Activated naive CD4-positive, alpha-beta T cell treated with anti-CD3 and anti-CD28 coated beads, Interleukin-2, amount 10 ng/mL, durations not matched to agents 7 days and 5 days (primary cell): ENCODE measurements around the gene CMSS1.

ENCODE experiments used
- CTCF ChIA-PET: fragments of 350-600 bp; sonication (Branson Sonifier 250); formaldehyde crosslinking; loops from one replicate; lab custom pipeline; 2021; ENCODE audit warnings: antibody characterized with exemption; lab: Charles Lee
- DNase-seq: peaks from one replicate; pipeline ENCODE4 v3.0.0-alpha.2; 2020
- H3K27ac Mint-ChIP-seq: one replicate; pipeline ENCODE4 v1.8.0; 2021; ENCODE audit warnings: mild to moderate bottlenecking, moderate library complexity, mixed read lengths
- H3K27me3 Mint-ChIP-seq: one replicate; pipeline ENCODE4 v1.8.0; 2021; ENCODE audit warnings: mild to moderate bottlenecking, mixed read lengths
- H3K36me3 Mint-ChIP-seq: one replicate; pipeline ENCODE4 v1.8.0; 2021; ENCODE audit warnings: mixed read lengths
- H3K4me1 Mint-ChIP-seq: one replicate; pipeline ENCODE4 v1.8.0; 2021; ENCODE audit warnings: mixed read lengths
- H3K4me3 Mint-ChIP-seq: one replicate; pipeline ENCODE4 v1.8.0; 2021; ENCODE audit warnings: mild to moderate bottlenecking, moderate library complexity, mixed read lengths
- H3K9me3 Mint-ChIP-seq: one replicate; pipeline ENCODE4 v1.8.0; 2021; ENCODE audit warnings: mixed read lengths

The CMSS1 gene

DNA sequence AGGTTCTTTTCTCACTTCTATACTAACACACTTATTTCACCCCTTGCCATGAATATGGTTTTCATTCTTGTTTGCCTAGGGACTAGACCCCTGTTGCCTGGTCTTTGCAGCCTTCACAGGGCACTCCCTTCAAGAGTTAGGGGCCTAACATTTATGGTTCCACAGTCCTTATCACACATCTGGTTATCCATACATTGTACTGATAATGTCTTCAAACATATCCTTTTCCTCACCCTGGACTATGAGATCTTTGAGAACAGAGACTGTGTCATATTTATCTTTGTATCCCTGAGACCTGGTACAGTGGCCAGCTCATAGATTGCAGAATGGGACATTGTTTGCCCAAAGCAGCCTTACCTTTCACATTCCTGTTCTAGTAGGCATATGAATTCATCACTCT, 106.2 kb downstream of the CMSS1 start:
- H3K27ac Mint-ChIP-seq = no peak overlapping the region
- H3K36me3 Mint-ChIP-seq = no peaks in the 10 kb centered on the region
- H3K4me3 Mint-ChIP-seq = no peak overlapping the region
- peaks cover 12% of the 10 kb centered on the region for H3K4me1 Mint-ChIP-seq
- DNase-seq = no peak
- H3K27me3 Mint-ChIP-seq = no peaks in the 10 kb centered on the region
- CTCF ChIA-PET = no interaction called here
- no peaks in the 10 kb centered on the region for H3K9me3 Mint-ChIP-seq

DNA sequence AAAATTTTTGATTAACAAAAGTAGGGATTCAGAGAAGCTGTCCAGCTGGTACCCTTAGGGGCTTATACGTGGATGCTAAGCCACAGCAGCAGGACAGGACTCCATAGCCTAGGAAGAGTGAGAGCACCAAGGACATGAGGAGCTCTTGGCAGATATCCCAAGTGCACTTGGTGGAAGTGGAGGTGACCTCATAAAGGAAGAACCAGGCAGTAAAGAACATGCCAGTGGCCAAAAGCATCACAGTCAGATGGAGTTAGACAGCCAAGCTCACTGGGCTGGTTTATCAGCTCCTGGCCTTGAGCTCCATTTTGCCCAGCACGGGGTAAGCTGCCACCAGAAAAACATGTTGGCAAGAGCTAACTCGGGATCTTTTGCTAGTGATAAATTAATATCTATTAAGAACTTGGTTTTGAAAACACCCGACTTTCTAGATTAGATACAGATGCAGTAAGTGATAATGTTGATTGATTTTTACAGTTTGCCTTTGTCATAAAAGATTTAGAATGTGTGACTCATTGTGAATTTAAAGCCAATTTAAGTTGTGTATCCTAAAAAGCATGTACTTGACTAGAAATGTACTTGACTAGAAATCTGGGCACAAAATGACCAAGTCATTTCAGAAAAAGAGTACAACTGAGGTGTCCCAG, 108.0 kb downstream of the CMSS1 start:
- CTCF ChIA-PET = no interaction called here
- Mint-ChIP-seq H3K27me3 (no peaks in the 10 kb centered on the region), H3K4me3 (no peak overlapping the region), H3K9me3 (no peaks in the 10 kb centered on the region), H3K36me3 (no peaks in the 10 kb centered on the region), H3K4me1 (peaks cover 6% of the 10 kb centered on the region), H3K27ac (no peak overlapping the region)
- no peak for DNase-seq

DNA sequence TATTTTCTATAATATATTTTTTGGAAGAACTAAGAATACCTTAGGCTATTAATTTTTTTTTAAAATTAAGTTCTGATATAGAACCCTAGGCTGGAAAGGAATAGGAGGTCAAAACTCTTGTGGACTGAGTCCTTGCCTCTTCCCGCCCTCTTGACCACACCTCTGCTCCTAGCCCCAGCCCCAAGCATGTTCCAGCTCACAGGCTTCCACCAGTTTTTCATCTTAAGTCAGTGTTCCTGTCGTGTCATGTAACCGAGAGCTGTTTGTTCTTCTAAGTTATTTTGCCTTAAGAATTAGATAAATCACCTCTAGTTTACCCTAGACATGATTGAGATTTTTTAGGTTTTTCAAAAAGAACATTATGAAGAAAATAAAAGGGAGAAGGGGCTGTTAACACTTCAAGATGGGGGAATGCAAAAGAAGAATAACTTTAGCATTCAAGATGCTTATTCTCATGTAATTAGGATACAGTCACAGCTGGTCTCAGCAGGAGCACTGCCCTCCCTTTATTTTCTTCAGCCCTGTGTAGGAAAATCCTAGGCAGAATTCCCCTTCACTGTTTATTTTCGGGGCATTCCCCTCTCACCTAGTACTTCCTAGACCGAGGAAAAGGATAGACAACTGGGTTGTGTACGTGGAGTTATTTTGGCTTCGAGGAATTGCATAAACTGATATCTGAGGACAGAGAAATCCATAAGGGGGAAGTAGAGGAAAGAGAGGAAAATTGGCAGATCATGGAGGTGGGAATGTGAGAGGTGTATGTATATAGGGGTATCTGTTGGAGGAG, 110.2 kb downstream of the CMSS1 start:
- CTCF ChIA-PET = interaction anchor here (1.2 kb wide), 1 partner anchor 96 kb away, joined by 3 read pairs; no protein-coding TSS in a partner anchor
- no peaks in the 10 kb centered on the region for H3K4me1 Mint-ChIP-seq
- H3K9me3 Mint-ChIP-seq = no peaks in the 10 kb centered on the region
- no peaks in the 10 kb centered on the region for H3K27me3 Mint-ChIP-seq
- no peaks in the 10 kb centered on the region for H3K36me3 Mint-ChIP-seq
- no peak overlapping the region for H3K27ac Mint-ChIP-seq
- no peak overlapping the region for H3K4me3 Mint-ChIP-seq
- no peak for DNase-seq

DNA sequence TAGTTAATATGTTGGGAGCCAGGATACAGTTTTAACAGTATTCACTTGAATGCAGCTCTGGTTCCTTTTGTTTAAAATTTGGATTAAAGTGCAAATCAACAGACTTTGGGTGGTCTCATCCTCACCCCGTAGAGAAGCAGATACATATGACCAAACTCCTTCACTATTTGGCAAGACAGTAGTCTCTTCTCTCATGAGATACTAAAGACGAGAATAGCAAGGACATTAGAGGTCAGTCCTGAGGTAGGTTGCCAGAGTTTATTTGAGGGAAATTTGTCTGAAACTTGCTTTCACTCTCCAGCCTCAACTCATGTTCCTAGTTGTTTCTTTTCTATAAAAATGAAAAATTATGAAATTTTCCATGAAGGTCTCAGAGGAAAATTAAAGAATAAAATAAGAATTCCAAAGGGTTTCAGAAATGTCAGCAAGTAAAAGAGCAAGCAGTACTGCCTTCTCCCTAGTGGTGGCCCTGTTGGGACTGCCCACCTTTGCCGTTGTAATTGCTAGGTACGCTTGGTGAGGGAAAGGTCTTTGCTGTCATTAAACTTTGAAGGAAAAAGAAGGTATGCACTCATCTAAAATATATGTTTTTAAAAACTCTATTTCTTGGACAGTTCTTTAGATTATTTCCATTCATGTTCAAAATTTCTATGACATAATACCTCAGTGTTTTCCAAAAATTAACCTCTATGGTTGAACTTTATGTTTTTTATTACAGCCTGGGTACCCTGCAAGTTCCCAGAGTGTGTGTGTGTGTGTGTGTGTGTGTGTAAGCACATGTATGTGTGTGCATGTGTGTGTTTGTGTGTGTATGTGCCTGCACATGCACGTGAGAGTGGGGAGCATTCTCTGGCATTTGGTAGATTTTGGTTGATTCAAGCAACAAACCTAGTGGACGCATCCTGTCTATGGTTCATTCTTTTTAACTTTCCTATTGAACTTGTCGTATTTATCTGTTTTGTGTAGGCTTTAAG, 111.4 kb downstream of the CMSS1 start:
- Mint-ChIP-seq H3K27ac (no peak overlapping the region), H3K27me3 (no peaks in the 10 kb centered on the region), H3K36me3 (no peaks in the 10 kb centered on the region), H3K4me3 (no peak overlapping the region), H3K4me1 (no peaks in the 10 kb centered on the region), H3K9me3 (no peaks in the 10 kb centered on the region)
- no peak for DNase-seq
- CTCF ChIA-PET = no interaction called here

DNA sequence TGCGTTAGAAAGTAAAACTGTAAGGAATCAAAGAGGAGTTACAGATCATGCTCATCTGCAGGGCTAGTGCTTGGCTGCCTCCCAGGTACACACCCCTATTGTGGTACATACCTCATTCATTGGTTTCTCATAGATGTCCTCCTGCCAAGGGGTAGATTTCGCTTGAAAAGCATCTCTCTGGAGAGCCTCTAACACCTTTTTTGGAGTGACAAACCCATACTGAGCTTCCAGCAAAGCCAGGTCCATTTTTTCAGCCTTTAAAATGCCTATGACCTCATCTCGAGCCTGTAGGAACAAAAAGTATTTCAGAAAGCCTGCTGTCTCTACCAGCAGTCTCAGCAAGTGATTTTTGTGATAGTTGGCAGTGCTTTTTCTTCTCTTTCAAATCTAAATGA, 112.1 kb downstream of the CMSS1 start:
- Mint-ChIP-seq H3K9me3 (no peaks in the 10 kb centered on the region), H3K27me3 (no peaks in the 10 kb centered on the region), H3K4me1 (no peaks in the 10 kb centered on the region), H3K36me3 (no peaks in the 10 kb centered on the region), H3K4me3 (no peak overlapping the region), H3K27ac (no peak overlapping the region)
- CTCF ChIA-PET = no interaction called here
- DNase-seq = no peak

DNA sequence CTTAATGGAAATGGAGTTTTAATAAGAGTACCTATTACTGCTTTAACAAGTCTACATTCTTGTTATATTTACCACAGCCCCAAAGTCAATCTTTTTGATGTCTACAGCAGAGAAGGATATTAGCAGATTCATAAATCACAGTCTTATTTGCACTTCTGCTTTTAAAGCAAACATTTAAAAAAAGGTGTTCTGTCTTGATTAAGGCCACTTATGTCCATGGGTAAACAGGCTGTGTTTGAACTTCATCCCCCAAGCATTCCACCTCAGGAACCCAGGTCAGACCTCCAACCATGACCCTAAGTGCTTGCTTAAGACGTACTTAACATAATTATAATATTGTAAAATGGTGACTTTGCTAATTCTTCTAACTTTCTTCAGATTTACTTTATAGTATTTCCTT, 113.4 kb downstream of the CMSS1 start:
- Mint-ChIP-seq H3K27ac (no peak overlapping the region), H3K9me3 (no peaks in the 10 kb centered on the region), H3K36me3 (no peaks in the 10 kb centered on the region), H3K27me3 (no peaks in the 10 kb centered on the region), H3K4me3 (no peak overlapping the region), H3K4me1 (no peaks in the 10 kb centered on the region)
- no peak for DNase-seq
- CTCF ChIA-PET = no interaction called here

DNA sequence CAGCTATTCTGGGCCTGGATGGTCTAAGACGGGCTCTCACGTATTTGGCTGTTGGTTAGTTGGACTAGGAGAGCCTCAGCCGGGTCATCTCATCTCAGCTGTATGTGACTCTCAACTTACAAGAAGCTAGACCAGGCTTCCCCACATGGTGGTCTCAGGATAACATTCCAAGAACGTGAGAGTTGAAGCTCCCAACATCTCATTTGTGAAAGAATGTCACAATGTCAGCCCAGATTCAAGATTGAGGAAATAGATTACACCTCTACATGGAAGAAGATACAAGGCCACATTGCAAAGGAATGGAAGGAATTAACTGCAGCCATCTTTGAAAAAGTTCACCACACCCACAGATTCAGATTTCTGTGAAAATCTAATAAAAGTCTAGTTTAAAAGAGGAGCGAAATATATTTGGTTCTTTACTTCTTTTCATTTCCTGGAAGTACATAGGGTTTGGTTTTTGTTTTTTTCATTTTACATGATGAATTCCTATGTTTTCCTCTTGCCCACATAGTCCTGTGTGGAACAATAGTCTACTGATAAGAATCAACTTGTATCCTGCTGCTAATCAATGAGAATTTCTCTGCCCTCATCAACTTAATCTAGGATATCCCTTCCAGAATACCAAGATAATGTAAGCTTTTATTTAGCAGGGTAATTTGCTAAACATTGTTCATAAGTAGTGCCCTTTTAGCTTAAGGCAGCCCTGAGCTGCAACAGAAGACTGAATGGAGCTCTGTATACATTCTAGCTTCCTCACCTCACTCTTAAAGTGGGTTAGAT, 116.5 kb downstream of the CMSS1 start:
- no peaks in the 10 kb centered on the region for H3K9me3 Mint-ChIP-seq
- no peak for DNase-seq
- H3K4me1 Mint-ChIP-seq = no peaks in the 10 kb centered on the region
- CTCF ChIA-PET = no interaction called here
- H3K4me3 Mint-ChIP-seq = no peak overlapping the region
- no peak overlapping the region for H3K27ac Mint-ChIP-seq
- no peaks in the 10 kb centered on the region for H3K36me3 Mint-ChIP-seq
- no peaks in the 10 kb centered on the region for H3K27me3 Mint-ChIP-seq

DNA sequence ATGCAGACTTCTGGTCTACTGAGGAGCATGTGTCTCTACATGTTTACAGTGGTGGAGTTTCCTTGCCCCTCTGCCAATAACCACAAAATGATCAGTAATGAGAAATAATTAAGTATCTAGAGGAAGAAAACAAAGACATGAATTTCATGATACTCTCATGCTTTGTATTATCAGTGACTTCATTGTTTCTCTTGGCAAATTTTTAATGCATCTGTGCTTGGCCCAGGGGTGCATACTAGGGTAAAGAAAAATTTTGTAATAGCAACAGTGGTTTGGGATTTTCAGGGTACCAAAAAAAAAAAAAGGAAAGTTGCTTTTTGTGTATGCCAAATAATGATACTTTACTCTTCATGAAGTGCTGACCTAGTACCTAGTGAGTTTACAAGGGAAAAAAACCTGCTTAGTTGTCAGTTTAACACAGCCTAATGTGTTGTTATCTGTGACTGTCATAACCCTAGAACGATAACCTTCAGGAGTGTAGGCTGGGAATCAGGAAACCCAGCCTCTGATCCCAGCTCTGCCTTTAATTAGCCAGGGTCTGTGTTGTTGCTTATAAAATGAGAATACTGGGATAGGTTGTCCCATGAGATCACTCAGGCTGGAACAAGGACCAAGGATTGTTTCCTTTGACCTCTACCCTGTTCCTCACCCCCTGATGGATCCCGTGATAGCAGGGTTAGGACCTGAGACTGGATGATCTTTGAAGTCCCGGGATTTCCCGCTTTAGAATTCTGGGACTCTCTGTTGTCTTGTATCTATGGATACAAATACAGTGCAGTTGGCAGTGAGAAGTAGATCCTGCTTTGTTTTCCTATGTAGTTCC, 117.5 kb downstream of the CMSS1 start:
- Mint-ChIP-seq H3K4me1 (no peaks in the 10 kb centered on the region), H3K27me3 (no peaks in the 10 kb centered on the region), H3K27ac (no peak overlapping the region), H3K9me3 (no peaks in the 10 kb centered on the region), H3K4me3 (no peak overlapping the region), H3K36me3 (no peaks in the 10 kb centered on the region)
- CTCF ChIA-PET = no interaction called here
- no peak for DNase-seq

DNA sequence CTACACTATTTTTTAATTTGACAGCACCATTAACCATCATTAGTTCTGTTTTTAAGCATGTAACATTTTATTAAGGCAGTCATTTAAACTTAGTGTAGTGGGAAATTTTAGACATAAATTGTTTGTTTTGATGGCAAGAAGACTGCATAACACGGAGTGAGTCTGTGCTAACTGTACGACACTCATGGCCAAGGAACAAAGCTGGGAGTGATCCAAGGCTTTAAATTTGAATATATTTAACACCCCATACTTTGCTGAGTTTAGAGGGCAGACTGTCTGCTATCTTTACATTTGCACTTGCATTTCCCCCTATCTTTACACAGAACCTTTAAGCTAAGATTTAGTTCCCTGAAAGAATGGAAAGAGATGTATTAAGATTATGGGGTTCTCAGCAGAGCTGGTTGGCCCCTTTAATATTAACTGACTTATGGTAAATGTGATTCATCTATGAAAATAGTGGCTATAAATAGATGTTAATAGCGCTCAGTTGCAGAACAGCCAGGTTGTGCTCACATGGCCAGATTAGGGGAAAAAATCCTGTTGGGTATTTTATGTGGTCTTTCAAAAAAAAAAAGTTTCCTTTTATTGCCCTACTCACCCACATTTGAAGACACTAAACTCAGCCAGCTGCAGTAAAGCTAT, 120.7 kb downstream of the CMSS1 start:
- Mint-ChIP-seq H3K27ac (no peak overlapping the region), H3K27me3 (no peaks in the 10 kb centered on the region), H3K36me3 (no peaks in the 10 kb centered on the region), H3K4me3 (no peak overlapping the region), H3K4me1 (no peaks in the 10 kb centered on the region), H3K9me3 (no peaks in the 10 kb centered on the region)
- CTCF ChIA-PET = interaction anchor here (1.1 kb wide), 1 partner anchor 94 kb away, joined by 3 read pairs; no protein-coding TSS in a partner anchor
- DNase-seq = no peak

DNA sequence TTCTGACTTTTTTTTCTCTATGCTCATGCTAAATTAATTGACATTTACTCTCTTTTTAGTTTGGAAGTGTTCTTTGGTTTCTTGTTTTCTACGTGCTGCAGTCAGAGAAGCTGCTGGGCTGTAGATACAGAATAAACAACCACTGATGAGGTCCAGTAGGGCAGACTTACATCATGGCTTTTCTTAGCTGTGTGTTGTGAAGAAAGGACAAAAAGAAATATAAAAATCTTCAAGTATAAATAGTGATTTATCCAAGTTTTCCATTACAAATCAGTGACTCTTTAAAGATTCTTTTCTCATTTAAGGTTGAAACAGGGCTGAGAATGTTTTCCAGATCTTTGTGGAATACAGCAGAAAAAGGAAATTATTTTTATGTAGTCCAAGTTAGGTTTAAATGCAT, 122.2 kb downstream of the CMSS1 start:
- no peaks in the 10 kb centered on the region for H3K36me3 Mint-ChIP-seq
- CTCF ChIA-PET = no interaction called here

DNA sequence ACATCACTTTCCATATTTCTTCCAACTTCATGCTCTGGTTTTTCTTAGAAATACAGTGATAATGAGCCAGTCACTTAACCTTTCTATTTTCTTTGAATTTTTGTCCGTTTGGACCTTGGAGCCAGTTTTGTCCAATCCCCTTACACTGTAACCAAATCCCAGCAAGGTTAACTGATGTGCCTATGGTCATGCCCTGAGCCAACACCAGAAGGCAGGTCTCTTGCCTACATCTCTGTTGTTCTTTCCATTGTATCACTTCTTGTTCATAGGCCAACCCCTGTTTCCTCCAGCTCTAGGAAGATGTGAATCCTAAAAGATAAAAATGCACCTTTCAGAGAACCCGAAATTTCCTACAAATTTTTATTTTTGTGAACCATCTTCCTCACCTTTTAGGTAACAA, 122.7 kb downstream of the CMSS1 start:
- H3K27ac Mint-ChIP-seq = no peak overlapping the region
- no peak overlapping the region for H3K4me3 Mint-ChIP-seq
- H3K36me3 Mint-ChIP-seq = no peaks in the 10 kb centered on the region
- no peaks in the 10 kb centered on the region for H3K4me1 Mint-ChIP-seq
- no peaks in the 10 kb centered on the region for H3K9me3 Mint-ChIP-seq
- no peak for DNase-seq
- CTCF ChIA-PET = no interaction called here
- no peaks in the 10 kb centered on the region for H3K27me3 Mint-ChIP-seq

More for the DNA sequence above, 122.2 kb downstream of the CMSS1 start:
- Mint-ChIP-seq H3K27ac (no peak overlapping the region), H3K4me3 (no peak overlapping the region), H3K4me1 (no peaks in the 10 kb centered on the region), H3K27me3 (no peaks in the 10 kb centered on the region), H3K9me3 (no peaks in the 10 kb centered on the region)
- no peak for DNase-seq

DNA sequence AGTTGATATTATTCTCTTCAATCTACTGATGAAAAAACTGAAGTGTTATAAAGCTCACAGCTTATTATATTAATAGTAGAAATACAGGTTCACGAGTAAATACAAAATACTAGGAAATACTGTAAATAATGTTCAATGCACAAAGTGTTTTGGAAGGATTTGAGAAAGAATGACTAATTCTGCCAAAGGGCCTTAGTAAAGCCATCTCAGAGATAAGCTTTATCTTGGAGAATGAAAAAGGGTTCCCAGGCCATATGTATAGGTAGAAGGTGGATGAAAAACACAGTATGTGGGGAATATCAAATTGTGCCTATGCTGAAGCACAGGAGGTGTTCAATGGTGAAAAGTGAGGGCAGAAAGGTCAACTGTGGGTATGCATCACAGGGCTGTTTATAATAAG, 123.5 kb downstream of the CMSS1 start:
- Mint-ChIP-seq H3K9me3 (no peaks in the 10 kb centered on the region), H3K36me3 (no peaks in the 10 kb centered on the region), H3K4me3 (no peak overlapping the region), H3K27me3 (no peaks in the 10 kb centered on the region), H3K4me1 (no peaks in the 10 kb centered on the region), H3K27ac (no peak overlapping the region)
- CTCF ChIA-PET = no interaction called here
- no peak for DNase-seq
